T1000 (cell line): ENCODE results near the gene PRPF18.

Experiments
- DNase-seq: peaks from one replicate; lab custom pipeline; 2025; ENCODE audit warnings: mixed read lengths; lab: John Stamatoyannopoulos, UW

Gene PRPF18

DNA sequence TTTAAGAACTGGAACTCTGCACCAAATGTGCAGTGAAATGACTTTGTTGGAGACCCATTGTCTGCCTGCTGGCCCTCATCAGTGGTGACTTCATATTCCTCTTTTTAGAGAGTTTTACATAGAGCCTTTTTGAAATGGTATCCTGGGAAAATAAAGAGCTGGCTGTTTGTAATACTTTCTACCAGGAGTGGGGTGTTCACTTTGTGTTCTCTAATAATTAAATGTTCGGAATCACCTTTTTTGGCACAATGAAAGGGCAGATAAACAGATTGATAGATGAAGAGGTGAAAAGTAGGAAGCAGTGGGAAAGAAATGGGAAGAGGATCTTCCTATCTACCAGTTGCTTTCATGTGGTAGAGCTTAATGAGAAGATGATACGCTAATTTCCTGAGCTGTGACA, 55.5 kb downstream of the PRPF18 start:
- DNase-seq, result no peak

DNA sequence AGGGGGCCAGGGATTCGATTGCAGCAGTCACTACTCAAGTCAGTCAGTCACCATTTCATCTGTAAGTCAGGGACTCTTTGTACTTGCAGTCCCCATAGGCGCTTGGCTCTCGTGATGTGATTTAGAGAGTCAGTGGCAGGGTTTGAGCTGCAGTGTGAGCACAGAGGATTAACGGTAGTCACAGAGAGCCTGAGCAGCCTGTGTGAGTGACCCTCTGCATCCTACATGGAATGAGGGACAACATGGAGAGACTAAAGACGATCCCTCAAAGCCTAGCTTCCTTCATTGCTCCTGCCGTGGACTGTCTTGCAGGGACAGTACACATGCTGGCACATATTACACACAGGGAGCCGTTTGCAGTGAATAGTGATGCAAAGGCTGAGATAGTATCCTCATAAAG, 56.3 kb downstream of the PRPF18 start:
- no peak for DNase-seq

DNA sequence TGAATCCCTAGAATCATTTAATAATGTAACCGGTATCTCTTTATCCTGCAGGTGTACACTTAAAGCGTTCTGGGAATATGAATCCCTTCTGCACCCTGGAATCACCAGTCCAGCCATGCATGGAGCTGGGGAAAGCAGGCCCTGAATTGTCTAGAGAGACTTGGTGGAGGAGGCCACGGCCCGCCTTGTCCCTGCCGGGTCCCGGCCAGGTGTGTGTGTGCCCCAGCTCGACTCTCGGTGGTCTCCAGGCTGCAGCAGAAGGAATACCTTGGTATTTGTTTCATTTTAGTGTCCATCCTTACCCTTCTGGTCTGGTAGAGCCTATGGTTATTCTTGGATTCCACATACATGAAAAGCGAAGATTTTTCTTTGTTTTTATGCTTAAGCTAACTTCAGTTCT, 58.1 kb downstream of the PRPF18 start:
- DNase-seq, result no peak

DNA sequence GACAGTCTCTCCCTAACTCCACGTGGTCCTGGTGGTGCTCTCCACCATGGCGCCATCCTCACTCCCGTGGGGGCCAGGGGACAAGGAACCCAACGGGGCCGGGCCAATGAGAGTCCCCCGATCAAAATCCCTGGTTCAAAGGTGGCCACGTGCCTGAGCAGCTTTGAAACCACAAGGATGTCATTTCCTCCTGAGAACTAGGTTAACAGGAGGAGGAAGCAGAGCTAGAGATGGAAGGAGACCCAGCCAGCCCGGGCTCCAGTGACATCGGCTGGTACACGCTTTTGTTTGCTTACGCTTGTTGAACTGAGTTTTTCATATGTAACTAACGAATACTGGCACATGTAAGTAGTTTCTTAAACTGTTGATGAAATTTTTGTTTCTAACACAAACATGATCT, 61.7 kb downstream of the PRPF18 start:
- no peak for DNase-seq

DNA sequence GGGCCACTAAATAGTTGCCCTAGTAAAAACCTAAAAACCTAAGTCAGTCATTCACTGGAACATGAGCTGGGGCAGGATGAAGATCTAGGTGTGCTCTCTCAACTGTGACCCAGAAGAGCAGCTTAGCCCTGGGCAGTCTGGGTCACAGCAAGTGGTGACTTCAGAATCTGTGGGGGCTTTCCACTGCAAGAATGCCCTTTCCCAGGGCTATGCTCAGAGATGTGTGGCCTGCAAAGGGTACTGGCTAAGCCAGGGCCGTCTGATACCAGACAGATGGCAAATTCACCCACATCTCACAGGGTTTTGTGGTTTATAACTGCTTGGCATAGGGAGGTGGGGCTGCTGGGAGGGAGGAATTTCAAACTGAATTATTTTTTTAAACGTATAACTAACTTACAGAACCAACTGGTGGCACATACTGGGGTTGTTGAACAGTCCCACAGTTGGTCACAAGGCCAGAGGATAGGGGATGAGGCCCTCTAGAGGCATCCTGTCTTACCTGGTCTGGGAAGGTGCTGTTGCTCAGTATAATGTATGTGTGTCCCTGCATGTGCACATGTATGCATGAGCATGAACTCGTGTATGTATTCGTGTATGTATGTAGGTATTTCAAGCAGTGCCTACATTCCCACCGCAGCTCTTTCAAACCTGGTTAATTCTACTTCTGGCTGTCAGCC, 63.2 kb downstream of the PRPF18 start:
- DNase-seq, result no peak

DNA sequence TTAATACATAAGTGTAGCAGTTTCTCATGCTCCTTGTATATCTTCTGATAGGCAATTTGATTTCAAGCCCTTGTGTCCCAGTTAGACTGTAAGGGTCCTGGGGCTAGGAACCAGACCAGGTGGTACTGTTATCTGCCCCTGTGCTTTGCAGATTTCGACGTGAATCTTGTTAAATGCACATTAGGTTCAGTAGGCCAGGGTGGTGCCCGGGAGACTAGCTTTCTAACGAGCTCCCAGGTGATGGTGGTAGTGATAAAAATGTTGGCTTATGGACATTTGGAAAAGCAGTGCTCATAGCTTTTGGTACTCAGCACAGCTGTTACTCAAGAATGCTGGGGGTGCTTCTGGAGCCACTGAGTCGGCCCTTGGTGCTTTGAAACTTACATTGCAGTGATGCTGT, 64.2 kb downstream of the PRPF18 start:
- no peak for DNase-seq

DNA sequence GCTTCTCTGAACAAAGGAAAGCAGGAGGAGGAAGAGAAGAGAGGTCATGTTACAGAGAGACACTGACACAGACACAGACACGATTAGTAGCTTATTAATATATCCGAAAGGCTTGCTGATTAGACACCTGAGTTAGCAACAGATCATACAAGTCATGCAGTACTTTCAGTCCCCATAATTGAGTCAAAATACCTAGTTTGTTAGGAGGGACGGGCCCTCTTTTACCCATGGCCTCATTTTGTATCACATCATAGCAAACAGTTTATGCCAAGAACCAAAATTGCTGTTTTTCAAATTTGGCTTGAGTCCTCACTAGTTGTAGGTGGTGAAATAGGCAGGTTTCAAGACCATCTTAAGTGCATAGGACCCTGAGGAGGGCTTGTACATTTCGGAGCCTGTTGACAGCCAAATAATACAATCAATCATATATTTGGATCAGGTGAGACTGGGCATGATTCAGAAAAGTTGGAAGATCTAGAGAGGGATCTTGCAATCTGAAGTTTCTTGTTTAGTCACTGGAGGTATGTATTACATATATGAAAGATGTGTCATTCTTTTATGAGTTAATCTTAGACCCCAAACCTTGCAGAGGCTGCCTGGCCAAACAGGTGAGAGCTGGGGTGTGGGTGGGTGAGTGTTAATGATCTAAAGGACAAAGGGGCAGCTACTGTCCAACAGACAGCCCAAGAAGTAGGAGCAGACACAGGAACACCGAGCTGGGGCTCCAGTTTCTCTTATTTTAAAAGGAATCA, 65.4 kb downstream of the PRPF18 start:
- no peak for DNase-seq

DNA sequence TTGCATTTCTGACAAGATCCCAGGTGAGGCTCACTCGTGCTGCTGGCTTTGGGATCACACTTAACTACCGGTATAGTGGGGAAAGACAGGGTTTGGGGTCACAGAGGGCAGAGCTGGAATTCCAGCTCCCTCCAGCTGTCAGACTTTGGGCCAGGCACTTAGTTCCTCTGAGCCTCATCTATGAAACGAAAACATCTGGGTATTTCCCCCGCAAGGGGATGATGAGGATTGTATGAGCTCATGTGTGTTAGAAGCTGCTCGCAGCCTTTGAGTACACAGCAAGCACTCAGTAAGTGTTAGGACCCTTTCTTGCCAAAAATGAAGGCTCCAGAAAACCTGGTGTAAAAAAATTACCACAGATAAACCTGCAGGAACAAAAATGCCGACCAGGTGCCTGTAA, 66.1 kb downstream of the PRPF18 start:
- DNase-seq, result no peak

DNA sequence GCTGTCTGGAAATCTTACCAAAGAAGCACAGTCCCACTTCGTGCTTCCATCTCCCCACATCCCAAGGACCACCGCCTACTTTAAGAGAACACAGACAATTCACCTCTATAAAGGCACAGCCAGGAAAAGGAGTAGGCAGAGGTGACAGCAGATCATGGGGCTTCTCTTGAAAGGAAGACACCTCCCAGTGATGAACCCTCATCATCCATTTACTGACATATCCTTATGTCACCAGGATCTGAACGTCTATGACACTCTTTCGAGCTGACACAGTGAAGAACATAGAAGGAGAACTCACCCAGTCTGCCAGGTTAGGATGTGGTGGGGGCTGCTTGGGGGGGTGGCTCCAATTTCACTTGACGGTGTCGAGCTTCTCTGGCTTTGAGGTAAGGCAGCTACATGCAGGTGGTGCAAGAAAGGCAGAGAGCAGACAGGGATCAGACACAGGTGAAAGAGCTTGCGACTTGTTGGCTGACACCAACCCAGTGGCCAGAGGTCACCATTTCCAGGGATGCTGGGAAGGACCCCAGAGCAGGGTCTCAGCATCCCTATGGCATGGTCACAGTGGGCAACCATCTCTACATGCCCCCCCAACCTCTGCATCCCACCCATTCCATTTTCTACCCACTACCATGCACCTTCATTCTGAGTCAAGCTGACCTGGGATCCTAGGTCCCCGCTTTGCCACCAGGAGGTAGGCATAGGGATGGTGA, 67.5 kb downstream of the PRPF18 start:
- no peak for DNase-seq

DNA sequence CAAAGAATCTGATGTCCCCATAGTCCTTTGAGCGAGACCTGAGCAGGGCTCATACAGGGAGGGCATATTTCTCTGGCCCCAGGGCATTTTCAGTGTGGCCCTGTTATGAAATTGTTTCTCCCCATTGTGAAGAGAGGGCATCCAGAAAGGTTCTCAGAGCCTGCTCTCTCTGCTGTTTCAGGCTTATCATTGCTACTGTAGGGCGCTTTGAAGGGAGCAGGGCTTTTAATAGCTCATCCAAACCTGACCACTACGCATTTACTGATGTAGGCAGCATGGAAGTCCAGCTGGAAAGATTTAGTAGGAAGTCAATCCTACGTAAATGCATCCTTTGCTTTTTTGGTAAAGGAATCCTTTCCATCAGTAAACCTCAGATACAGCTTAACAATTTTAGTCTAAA, 68.1 kb downstream of the PRPF18 start:
- DNase-seq, result no peak

DNA sequence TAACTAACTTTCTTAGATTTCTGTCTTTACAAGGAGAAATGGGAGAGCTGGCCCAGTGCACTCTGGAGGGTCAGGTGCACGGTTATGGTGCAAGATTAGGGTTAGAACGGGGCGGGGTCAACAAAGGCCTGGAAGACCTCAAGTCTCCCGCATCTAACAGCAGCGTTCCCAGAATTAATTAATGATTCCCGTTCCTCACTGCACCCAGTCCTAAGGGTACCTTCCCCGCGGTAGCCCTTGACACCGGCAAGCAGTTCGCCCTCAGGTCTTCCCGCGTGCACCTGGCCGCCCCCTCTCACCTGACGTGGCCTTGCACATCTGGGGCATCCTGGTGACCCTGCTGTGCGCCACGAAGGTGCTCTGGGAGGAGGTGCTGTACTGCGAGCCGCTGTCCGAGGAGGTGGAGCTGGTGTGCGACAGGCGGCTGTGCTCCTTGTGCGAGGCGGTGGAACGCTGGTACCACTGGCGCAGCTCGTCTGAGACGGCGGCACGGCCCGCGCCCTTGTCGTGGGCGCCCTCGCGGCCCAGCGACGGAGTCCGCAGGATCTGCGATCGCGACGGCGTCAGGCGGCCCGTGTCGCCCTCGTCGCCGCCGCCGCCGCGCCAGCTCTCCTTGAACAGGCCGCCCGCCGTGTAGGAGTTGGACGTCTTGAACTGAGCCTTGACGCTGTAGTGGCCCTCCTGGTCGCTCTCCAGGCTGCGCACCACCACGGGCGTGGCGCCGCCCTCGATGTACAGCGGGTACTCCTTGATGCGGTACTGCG, 69.8 kb downstream of the PRPF18 start:
- no peak for DNase-seq

DNA sequence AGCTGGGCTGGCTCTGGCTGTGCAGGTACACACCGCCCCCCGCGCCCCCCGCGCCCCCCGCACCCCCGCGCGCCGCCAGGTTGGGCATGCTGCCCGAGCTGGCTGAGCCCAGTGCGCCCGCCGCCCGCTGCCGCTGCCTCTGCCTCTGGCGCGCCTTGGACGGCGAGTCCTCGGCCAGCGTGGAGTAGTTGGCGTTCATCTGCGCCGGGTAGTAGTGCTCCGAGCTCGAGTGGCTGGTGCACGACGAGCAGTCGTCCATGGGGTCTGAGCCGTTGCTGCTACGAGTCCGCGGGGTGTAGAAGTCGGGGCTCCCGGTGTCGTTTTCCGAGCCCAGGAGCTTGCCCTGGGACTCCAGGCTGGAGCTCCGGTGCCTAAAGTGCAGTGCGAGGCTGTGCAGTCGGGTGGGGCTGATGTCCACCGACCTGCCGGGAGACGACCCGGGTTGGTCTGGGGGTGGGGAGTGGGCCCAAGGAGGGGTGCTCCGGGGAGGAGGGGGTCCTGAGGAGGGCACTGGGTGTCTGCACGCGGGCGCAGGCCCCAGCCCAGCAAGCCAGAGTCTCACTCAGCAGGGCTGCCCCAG, 70.4 kb downstream of the PRPF18 start:
- no peak for DNase-seq

DNA sequence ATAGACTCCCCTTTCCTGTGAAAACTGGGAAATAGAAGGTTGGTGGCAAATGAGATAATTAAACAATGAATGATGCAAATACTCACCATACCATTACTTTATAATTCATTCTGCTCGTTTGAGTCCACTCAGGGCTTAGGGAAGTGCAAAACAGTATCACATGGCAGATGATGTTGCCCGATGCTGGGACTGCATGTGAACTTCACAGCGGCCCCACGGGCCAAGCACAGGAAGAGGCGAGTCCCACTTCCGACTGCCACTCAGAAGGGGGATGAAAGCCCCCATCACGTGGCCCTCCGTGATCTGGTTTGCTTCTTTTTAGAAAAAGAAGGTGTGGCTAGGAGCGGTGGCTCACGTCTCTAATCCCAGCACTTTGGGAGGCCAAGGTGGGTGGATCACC, 71.5 kb downstream of the PRPF18 start:
- no peak for DNase-seq

DNA sequence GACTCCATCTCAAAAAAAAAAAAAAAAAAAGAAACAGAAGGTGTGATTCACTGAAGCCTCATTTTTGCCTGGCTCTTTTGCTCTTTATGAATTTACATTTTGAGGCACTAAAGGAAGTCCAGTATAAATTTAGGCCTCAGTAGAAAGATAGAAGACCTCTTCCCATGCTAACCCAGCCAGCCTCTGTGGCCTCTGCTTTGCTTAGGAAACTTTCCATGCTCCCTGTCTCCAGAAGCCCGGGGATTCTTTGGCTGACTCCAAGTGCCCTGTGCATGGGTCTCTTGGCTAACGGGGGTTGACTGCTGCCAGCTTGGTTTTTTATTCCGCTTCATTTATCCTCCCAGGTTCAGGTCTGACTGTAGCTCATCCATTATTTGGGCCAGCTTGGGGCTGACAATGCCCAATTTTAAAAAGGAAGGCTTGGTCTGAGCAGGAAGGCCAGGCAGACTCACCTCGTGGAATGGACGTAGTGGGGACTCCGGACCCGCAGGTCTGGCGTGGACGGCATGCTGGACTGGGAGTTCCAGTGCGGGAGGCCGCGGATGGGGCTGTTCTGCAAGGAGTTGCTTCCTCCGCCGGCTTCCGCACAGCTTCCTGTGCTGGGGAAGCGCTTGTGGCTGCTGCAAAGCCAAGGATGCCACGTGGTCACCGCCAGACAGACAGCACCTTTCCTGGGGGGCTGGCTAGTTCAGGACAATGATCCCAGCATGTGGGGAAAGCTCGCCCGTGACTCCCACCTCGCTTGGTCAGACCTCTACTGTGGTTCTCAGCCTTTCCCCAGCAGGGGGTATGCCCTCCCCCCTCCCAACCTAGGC, 72.3 kb downstream of the PRPF18 start:
- DNase-seq, result no peak

DNA sequence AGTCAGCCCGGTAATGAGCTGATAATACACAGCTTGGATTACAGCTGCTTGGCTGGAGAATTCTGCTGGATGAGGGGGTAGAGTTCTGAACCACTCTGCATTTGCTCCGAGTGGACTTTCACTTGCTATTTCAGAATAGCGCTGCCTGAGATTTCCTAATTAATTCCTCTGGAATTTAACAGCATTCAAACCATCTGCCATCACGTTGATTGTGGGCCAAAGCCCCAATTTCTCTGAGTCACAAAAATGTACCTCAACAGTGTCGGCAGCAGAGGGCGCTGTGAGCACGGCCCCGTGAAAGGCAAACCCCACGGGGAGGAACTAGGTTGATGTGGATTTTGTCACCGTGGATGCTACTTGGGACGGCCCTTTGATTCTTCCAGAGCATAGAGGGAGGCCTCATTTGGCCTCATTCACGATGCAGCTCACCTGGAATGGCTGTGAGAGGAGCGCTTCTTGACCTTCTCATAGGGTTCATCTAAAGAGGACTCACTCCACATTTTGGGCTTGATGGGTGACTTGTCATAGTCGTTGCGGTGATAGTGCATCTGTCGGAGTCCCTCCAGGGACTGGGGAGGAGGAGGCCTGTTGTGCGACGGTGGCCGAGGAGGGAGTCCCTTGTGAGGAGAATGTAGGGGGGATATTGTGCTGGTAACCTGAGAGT, 73.3 kb downstream of the PRPF18 start:
- DNase-seq, result peak; percentile 9

DNA sequence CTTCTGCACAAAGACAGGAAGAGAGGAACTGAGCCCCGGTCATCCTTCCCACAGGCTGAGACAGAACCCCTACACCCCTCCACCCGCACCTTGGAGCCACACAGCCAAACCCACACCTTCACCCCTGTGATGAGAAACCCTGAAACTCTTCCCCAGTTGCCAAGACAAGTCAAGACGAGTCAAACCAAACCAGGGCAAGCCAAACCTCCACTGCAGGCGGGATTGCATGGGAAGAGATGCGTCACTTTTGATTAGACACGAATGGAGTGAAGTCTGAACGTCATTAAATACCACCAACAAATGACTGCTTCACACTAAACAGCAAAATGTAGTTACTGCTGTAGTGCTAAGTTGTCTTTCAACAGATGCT, 73.8 kb downstream of the PRPF18 start:
- no peak for DNase-seq

DNA sequence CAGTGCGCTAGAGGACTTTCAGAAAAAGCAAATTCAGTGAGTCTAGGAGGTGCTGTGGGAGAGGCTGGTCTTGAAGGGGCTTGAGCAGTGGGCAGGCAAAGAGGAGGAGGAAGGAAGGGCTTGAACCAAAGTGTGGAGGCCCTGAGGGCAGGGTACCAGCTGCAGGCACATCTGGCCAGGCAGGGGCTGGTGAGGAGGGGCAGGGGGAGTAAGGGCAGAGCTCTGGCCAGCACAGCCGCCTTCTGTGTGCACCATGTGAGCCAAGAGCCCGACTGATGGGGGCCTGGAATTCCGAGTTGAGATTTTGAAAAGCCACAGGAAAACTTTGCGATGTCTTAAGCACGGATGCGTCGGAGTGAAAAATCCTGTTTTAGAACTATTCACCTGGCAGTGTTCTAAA, 74.5 kb downstream of the PRPF18 start:
- DNase-seq, result no peak

DNA sequence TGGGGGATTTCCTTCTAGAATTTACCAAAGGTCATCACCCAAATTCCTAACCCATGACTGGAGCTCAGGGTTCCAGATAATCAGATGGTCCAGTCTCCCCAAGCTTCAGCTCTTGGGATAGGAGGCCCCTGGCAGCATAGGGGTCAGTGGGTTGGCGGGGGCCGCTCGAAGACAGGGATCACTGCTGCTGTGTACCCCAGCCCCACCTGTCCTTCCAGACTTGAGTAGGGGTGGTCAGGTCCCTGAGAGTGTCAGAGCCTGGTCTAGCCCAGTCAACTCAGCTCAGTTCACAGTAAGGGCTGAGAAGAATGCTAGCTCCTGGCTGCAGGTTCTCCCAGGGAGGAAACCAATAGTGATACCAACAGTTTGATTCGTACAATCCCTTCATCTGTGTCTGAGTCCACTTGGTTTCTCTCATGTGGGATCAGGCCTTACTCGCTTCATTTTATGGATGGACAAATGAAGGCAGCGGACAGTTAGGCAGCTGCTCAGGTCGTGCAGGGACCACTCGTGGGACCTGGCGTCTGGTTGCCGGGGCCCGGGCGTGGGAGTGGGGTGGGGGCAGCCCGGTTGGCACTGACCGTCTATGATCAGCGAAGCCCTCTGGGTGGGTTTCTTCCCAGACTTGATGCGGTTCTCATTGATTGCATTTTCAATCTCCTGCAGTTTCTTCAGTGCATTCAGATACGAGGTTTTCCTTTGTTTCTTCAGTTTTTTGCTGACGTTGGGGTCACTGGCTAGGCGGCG, 78.9 kb downstream of the PRPF18 start:
- no peak for DNase-seq

DNA sequence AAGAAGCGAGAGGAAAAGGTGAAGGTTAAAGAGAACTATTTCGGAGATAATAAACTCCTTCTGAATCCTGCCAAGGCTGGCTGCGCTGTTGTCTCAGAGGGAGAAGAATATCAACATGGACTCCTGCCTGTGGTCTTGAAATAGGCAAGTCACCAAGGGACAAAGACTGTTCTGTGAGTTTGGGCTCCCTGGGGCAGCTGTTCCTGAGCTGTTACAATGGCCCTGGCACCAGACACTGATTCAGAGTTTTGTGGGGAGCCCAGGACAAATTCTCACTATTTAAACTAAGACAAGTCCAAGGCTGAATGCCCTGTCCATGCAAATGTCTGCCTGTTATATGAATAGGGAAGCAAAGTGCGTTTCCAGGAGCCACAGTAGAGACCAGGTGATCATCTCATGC, 81.4 kb downstream of the PRPF18 start:
- DNase-seq, result no peak
